ENCODE measurements around the gene OSBPL5. TPM values are rescaled to one million over a fixed set of nuclear protein-coding genes. Genes with fewer than 3 reads are reported as not detected.

Gene OSBPL5
- total RNA-seq, 1 experiment from 2014 or later, result 6.4 TPM

- no peaks in the 10 kb centered on the region for H3K36me3 ChIP-seq (ENCODE audit: low read depth)
- TF ChIP-seq CTCF (conservative IDR thresholded peaks at IDR 0.05) (no peak; the same call in 1 of the 2 replicates), EZH2 (IDR thresholded peaks at IDR 0.05; ENCODE audit: low read depth) (no peak)
Observed at GRCh38 chr11:3046190-3046589, 118.9 kb downstream of the OSBPL5 start.

GRCh38 chr11:3044915-3045314 lies 120.2 kb downstream of the OSBPL5 start:
- peaks cover 37% of the 10 kb centered on the region for H3K79me2 ChIP-seq (ENCODE audit: low read depth)
- TF ChIP-seq CTCF (conservative IDR thresholded peaks at IDR 0.05) (no peak), EZH2 (IDR thresholded peaks at IDR 0.05; ENCODE audit: low read depth) (no peak)
- H3K9me3 ChIP-seq (ENCODE audit: insufficient read depth, low read depth), result no peaks in the 10 kb centered on the region
- no peak overlapping the region for H3K4me2 ChIP-seq
- H3K27ac ChIP-seq, result no peak overlapping the region
- intact Hi-C loops (cut with micrococcal nuclease; ENCODE audit: unreplicated experiment), result no loop called here
- H3F3A ChIP-seq (ENCODE audit: insufficient read depth, low read depth), result no peaks in the 10 kb centered on the region
- ChIA-PET CTCF (no interaction called here), POLR2A (ENCODE audit: unreplicated experiment) (no interaction called here)
- H3K4me1 ChIP-seq (replicated peaks; ENCODE audit: insufficient read depth), result peaks cover 6% of the 10 kb centered on the region
- H3K4me3 ChIP-seq, result no peak overlapping the region
- DNase-seq, result no peak
- BruUV-seq (replicated peaks), result no TSS peak
- H2AFZ ChIP-seq, result no peak overlapping the region
- peaks cover 93% of the 10 kb centered on the region for H4K20me1 ChIP-seq (ENCODE audit: insufficient read depth)
- H3K36me3 ChIP-seq (ENCODE audit: low read depth), result peaks cover 1% of the 10 kb centered on the region; the same call in 1 of the 2 replicates
- H3K27me3 ChIP-seq (ENCODE audit: insufficient read depth, low read depth), result no peaks in the 10 kb centered on the region
- H3K9me2 ChIP-seq (ENCODE audit: insufficient read depth), result no peaks in the 10 kb centered on the region

More at GRCh38 chr11:3046190-3046589, 118.9 kb downstream of the OSBPL5 start:
- DNase-seq, result no peak
- peaks cover 95% of the 10 kb centered on the region for H4K20me1 ChIP-seq (ENCODE audit: insufficient read depth)
- H3K4me3 ChIP-seq, result no peak overlapping the region
- CTCF ChIA-PET, result no interaction called here
- no peaks in the 10 kb centered on the region; the same call in 1 of the 2 replicates for H3F3A ChIP-seq (ENCODE audit: insufficient read depth, low read depth)
- peaks cover 43% of the 10 kb centered on the region for H3K79me2 ChIP-seq (ENCODE audit: low read depth)
- POLR2A ChIA-PET (ENCODE audit: unreplicated experiment), result no interaction called here
- no peak overlapping the region for H3K27ac ChIP-seq
- no peak overlapping the region for H2AFZ ChIP-seq
- BruUV-seq (replicated peaks), result no TSS peak
- H3K4me1 ChIP-seq (replicated peaks; ENCODE audit: insufficient read depth), result peaks cover 14% of the 10 kb centered on the region
- intact Hi-C loops (cut with micrococcal nuclease; ENCODE audit: unreplicated experiment), result no loop called here
- no peaks in the 10 kb centered on the region for H3K9me2 ChIP-seq (ENCODE audit: insufficient read depth)
- H3K4me2 ChIP-seq, result no peak overlapping the region
- no peaks in the 10 kb centered on the region for H3K27me3 ChIP-seq (ENCODE audit: insufficient read depth, low read depth)
- H3K9me3 ChIP-seq (ENCODE audit: insufficient read depth, low read depth), result no peaks in the 10 kb centered on the region

- no peaks in the 10 kb centered on the region; the same call in 1 of the 2 replicates for H3F3A ChIP-seq (ENCODE audit: insufficient read depth, low read depth)
- peaks cover 5% of the 10 kb centered on the region; the same call in 1 of the 2 replicates for H3K36me3 ChIP-seq (ENCODE audit: low read depth)
Observed at GRCh38 chr11:3044004-3044403, 121.1 kb downstream of the OSBPL5 start.

More at GRCh38 chr11:3044004-3044403, 121.1 kb downstream of the OSBPL5 start:
- TF ChIP-seq CTCF (conservative IDR thresholded peaks at IDR 0.05), result no peak
- no peak for TF ChIP-seq EZH2 (IDR thresholded peaks at IDR 0.05; ENCODE audit: low read depth)
- no peaks in the 10 kb centered on the region for H3K27me3 ChIP-seq (ENCODE audit: insufficient read depth, low read depth)
- H3K79me2 ChIP-seq (ENCODE audit: low read depth), result peaks cover 30% of the 10 kb centered on the region
- no TSS peak for BruUV-seq (replicated peaks)
- DNase-seq, result no peak
- no peak overlapping the region for H3K4me2 ChIP-seq
- H2AFZ ChIP-seq, result no peak overlapping the region
- ChIA-PET POLR2A (ENCODE audit: unreplicated experiment) (no interaction called here), CTCF (no interaction called here)
- intact Hi-C loops (cut with micrococcal nuclease; ENCODE audit: unreplicated experiment), result no loop called here
- H4K20me1 ChIP-seq (ENCODE audit: insufficient read depth), result peaks cover 92% of the 10 kb centered on the region
- no peaks in the 10 kb centered on the region for H3K9me3 ChIP-seq (ENCODE audit: insufficient read depth, low read depth)
- no peaks in the 10 kb centered on the region for H3K4me1 ChIP-seq (replicated peaks; ENCODE audit: insufficient read depth)
- no peak overlapping the region for H3K27ac ChIP-seq
- H3K9me2 ChIP-seq (ENCODE audit: insufficient read depth), result no peaks in the 10 kb centered on the region
- H3K4me3 ChIP-seq, result no peak overlapping the region
